Measurements from ENCODE around the gene GPR137B.
A peak's percentile ranks its signal among the peaks of the same experiment; 100 is the strongest.

The GPR137B gene

DNA sequence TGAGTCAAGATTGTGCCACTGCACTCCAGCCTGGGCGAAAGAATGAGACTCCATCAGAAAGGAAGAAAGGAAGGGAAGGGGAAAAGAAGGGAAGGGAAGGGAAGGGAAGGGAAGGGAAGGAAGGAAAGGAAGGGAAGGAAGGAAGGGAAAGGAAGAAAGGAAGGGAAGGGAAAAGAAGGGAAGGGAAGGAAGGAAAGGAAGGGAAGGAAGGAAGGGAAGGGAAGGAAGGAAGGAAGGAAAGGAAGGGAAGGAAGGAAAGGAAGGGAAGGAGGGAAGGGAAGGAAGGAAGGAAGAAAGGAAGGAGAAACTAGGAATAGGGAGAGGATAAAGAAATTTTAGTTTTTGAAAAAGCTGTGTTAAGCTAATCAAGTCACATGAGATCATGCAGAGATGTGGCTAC is 44.1 kb upstream of the GPR137B start (continued):
- TF ChIP-seq ZFP69B (tag by site-specific recombination; IDR thresholded peaks at IDR 0.05), result no peak
- no peak for TF ChIP-seq ZNF140 (tag by site-specific recombination; IDR thresholded peaks at IDR 0.05)
- TF ChIP-seq ZBTB8A (tag by site-specific recombination; IDR thresholded peaks at IDR 0.05), result no peak
- TF ChIP-seq ZNF302 (tag by site-specific recombination; IDR thresholded peaks at IDR 0.05; ENCODE audit: low read depth), result no peak
- TF ChIP-seq ZNF777 (tag by site-specific recombination; IDR thresholded peaks at IDR 0.05; ENCODE audit: borderline replicate concordance), result no peak
- no peak for TF ChIP-seq GLIS1 (tag by site-specific recombination; IDR thresholded peaks at IDR 0.05)
- no peak for TF ChIP-seq ZNF623 (tag by site-specific recombination; IDR thresholded peaks at IDR 0.05)
- TF ChIP-seq ZNF133 (tag by site-specific recombination; IDR thresholded peaks at IDR 0.05), result 0 out of 2 replicates have a peak, but pooled peaks have one; percentile 11
- TF ChIP-seq, protein P1, sequence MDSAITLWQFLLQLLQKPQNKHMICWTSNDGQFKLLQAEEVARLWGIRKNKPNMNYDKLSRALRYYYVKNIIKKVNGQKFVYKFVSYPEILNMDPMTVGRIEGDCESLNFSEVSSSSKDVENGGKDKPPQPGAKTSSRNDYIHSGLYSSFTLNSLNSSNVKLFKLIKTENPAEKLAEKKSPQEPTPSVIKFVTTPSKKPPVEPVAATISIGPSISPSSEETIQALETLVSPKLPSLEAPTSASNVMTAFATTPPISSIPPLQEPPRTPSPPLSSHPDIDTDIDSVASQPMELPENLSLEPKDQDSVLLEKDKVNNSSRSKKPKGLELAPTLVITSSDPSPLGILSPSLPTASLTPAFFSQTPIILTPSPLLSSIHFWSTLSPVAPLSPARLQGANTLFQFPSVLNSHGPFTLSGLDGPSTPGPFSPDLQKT (IDR thresholded peaks at IDR 0.05; ENCODE audit: borderline replicate concordance, low read depth, low read length), result no peak
- TF ChIP-seq ZNF121 (tag by site-specific recombination; IDR thresholded peaks at IDR 0.05), result no peak
- no peak for TF ChIP-seq SP3 (tag by site-specific recombination; IDR thresholded peaks at IDR 0.05)
- TF ChIP-seq TRIM28 (IDR thresholded peaks at IDR 0.05; ENCODE audit: borderline replicate concordance, low read length), result no peak
- TF ChIP-seq, protein P2, sequence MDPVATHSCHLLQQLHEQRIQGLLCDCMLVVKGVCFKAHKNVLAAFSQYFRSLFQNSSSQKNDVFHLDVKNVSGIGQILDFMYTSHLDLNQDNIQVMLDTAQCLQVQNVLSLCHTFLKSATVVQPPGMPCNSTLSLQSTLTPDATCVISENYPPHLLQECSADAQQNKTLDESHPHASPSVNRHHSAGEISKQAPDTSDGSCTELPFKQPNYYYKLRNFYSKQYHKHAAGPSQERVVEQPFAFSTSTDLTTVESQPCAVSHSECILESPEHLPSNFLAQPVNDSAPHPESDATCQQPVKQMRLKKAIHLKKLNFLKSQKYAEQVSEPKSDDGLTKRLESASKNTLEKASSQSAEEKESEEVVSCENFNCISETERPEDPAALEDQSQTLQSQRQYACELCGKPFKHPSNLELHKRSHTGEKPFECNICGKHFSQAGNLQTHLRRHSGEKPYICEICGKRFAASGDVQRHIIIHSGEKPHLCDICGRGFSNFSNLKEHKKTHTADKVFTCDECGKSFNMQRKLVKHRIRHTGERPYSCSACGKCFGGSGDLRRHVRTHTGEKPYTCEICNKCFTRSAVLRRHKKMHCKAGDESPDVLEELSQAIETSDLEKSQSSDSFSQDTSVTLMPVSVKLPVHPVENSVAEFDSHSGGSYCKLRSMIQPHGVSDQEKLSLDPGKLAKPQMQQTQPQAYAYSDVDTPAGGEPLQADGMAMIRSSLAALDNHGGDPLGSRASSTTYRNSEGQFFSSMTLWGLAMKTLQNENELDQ (tag by site-specific recombination; IDR thresholded peaks at IDR 0.05; ENCODE audit: low read depth), result no peak
- no peak for TF ChIP-seq ZNF626 (tag by site-specific recombination; IDR thresholded peaks at IDR 0.05)
- TF ChIP-seq ZNF670 (tag by site-specific recombination; IDR thresholded peaks at IDR 0.05; ENCODE audit: low read depth), result peak; percentile 81; the same call in 1 of the 2 replicates
- TF ChIP-seq GLI4 (tag by site-specific recombination; IDR thresholded peaks at IDR 0.05), result 0 out of 2 replicates have a peak, but pooled peaks have one; percentile 13
- no peak for TF ChIP-seq ZNF660 (tag by site-specific recombination; IDR thresholded peaks at IDR 0.05)
- 0 out of 2 replicates have a peak, but pooled peaks have one; percentile 42 for TF ChIP-seq ZNF571 (tag by site-specific recombination; IDR thresholded peaks at IDR 0.05)
- 0 out of 2 replicates have a peak, but pooled peaks have one; percentile 10 for TF ChIP-seq ZNF248 (tag by site-specific recombination; IDR thresholded peaks at IDR 0.05)
- peak; percentile 92; the same call in 1 of the 2 replicates for TF ChIP-seq ZNF621 (tag by site-specific recombination; IDR thresholded peaks at IDR 0.05)
- TF ChIP-seq ZNF391 (tag by site-specific recombination; IDR thresholded peaks at IDR 0.05; ENCODE audit: borderline replicate concordance, low read depth), result no peak
- TF ChIP-seq, protein P3, sequence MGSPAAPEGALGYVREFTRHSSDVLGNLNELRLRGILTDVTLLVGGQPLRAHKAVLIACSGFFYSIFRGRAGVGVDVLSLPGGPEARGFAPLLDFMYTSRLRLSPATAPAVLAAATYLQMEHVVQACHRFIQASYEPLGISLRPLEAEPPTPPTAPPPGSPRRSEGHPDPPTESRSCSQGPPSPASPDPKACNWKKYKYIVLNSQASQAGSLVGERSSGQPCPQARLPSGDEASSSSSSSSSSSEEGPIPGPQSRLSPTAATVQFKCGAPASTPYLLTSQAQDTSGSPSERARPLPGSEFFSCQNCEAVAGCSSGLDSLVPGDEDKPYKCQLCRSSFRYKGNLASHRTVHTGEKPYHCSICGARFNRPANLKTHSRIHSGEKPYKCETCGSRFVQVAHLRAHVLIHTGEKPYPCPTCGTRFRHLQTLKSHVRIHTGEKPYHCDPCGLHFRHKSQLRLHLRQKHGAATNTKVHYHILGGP (tag by site-specific recombination; IDR thresholded peaks at IDR 0.05), result peak; percentile 45; the same call in 1 of the 2 replicates
- 0 out of 2 replicates have a peak, but pooled peaks have one; percentile 13 for TF ChIP-seq ZNF785 (tag by site-specific recombination; IDR thresholded peaks at IDR 0.05)
- no peak for TF ChIP-seq ZNF600 (tag by site-specific recombination; IDR thresholded peaks at IDR 0.05)
- TF ChIP-seq ZNF513 (tag by site-specific recombination; IDR thresholded peaks at IDR 0.05), result no peak
- TF ChIP-seq ZNF221 (tag by site-specific recombination; IDR thresholded peaks at IDR 0.05; ENCODE audit: borderline replicate concordance), result no peak
- TF ChIP-seq ZNF324 (tag by site-specific recombination; IDR thresholded peaks at IDR 0.05), result no peak
- TF ChIP-seq ZNF266 (tag by site-specific recombination; IDR thresholded peaks at IDR 0.05; ENCODE audit: low read depth), result no peak
- TF ChIP-seq ZNF792 (tag by site-specific recombination; IDR thresholded peaks at IDR 0.05), result no peak
- TF ChIP-seq IKZF3 (tag by site-specific recombination; IDR thresholded peaks at IDR 0.05), result no peak
- no peak for TF ChIP-seq ZNF211 (tag by site-specific recombination; IDR thresholded peaks at IDR 0.05; ENCODE audit: low read depth)
- no peak for TF ChIP-seq ZSCAN16 (tag by site-specific recombination; IDR thresholded peaks at IDR 0.05)
- no peak for TF ChIP-seq ZBTB17 (tag by site-specific recombination; IDR thresholded peaks at IDR 0.05)
- TF ChIP-seq GLIS2 (tag by site-specific recombination; IDR thresholded peaks at IDR 0.05), result no peak
- TF ChIP-seq ZNF18 (tag by site-specific recombination; IDR thresholded peaks at IDR 0.05), result no peak
- TF ChIP-seq ZNF157 (tag by site-specific recombination; IDR thresholded peaks at IDR 0.05), result peak; percentile 60; the same call in 1 of the 2 replicates
